ENCODE data around the gene AZGP1.

DNA sequence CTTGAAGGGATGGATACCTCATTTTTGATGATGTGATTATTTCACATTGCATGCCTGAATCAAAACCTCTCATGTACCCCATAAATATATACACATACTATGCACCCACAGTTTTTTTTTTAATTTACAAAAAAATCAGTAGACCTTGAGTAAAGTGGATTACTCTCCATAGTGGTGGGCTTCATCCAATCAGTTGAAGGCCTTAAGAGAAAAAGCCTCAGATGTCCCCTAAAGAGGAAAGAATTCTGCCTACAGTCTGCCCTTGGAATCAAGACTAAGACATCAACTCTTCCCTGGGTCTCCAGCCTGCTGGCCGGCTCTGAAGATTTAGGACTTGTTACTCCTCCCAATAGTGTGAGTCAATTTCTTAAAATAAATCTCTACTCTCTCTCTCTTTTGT, 1.1 kb downstream of the AZGP1 start:
- TF ChIP-seq POLR2A (IDR thresholded peaks at IDR 0.05), result no peak
- TF ChIP-seq, protein P1, sequence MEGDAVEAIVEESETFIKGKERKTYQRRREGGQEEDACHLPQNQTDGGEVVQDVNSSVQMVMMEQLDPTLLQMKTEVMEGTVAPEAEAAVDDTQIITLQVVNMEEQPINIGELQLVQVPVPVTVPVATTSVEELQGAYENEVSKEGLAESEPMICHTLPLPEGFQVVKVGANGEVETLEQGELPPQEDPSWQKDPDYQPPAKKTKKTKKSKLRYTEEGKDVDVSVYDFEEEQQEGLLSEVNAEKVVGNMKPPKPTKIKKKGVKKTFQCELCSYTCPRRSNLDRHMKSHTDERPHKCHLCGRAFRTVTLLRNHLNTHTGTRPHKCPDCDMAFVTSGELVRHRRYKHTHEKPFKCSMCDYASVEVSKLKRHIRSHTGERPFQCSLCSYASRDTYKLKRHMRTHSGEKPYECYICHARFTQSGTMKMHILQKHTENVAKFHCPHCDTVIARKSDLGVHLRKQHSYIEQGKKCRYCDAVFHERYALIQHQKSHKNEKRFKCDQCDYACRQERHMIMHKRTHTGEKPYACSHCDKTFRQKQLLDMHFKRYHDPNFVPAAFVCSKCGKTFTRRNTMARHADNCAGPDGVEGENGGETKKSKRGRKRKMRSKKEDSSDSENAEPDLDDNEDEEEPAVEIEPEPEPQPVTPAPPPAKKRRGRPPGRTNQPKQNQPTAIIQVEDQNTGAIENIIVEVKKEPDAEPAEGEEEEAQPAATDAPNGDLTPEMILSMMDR (IDR thresholded peaks at IDR 0.05), result no peak

All from uterus (tissue), 2 donors.